Left ventricle myocardium inferior (tissue), 1 donor: Measurements from ENCODE around the gene GPC6. TPM values are rescaled to one million over a fixed set of nuclear protein-coding genes. Genes with fewer than 3 reads are reported as not detected.

ENCODE experiments used
- DNase-seq: peaks from one replicate; pipeline ENCODE4 v3.0.0-alpha.2; 2020
- H3K27ac ChIP-seq: fragments of 200-600 bp; replicated peaks from 2 replicates; pipeline ENCODE4 v1.8.0; 2021
- H3K27me3 ChIP-seq: fragments of 200-600 bp; 2 replicates; pipeline ENCODE4 v1.8.0; 2021; ENCODE audit warnings: low read depth
- H3K36me3 ChIP-seq: fragments of 200-600 bp; 2 replicates; pipeline ENCODE4 v1.8.0; 2021
- H3K4me1 ChIP-seq: fragments of 200-600 bp; 2 replicates; pipeline ENCODE4 v1.8.0; 2021
- H3K4me3 ChIP-seq: fragments of 200-600 bp; 2 replicates; pipeline ENCODE4 v1.8.0; 2021; ENCODE audit warnings: mild to moderate bottlenecking, moderate library complexity
- H3K9me3 ChIP-seq: fragments of 200-600 bp; replicated peaks from 2 replicates; pipeline ENCODE4 v1.8.0; 2021
- CTCF ChIP-seq: fragments of 200-600 bp; IDR thresholded peaks from 2 replicates; pipeline ENCODE4 v1.8.0; 2021; ENCODE audit warnings: antibody characterized with exemption, mild to moderate bottlenecking, borderline replicate concordance
- intact Hi-C: fragments of 100-400 bp; cut with micrococcal nuclease; formaldehyde crosslinking; loops from one replicate; pipeline ENCODE4 v1.11.0; 2022
- total RNA-seq: library from RNA; stranded (reverse); fragmentation: NEBNext Ultra II Directional; extraction: Animal tissue kit (Norgen Biotek cat#: 25700); gene quantifications from one replicate; pipeline ENCODE4 v1.2.1, GENCODE V29; 2021
- donor health status: DM: no; HTN: yes; CAD: no; lungs with severe emphysema.

The GPC6 gene
- total RNA-seq, 1 donor from 2014 or later = 1.8 TPM

- intact Hi-C loops = no loop called here
- no peaks in the 10 kb centered on the region for H3K4me1 ChIP-seq
- no peak for TF ChIP-seq CTCF
- no peaks in the 10 kb centered on the region for H3K27me3 ChIP-seq
- no peaks in the 10 kb centered on the region for H3K9me3 ChIP-seq
- H3K36me3 ChIP-seq = no peaks in the 10 kb centered on the region
- H3K4me3 ChIP-seq = no peak overlapping the region
- DNase-seq = no peak
- no peak overlapping the region for H3K27ac ChIP-seq
These were observed 573.7 kb downstream of the GPC6 start for GRCh38 chr13:93800342-93800741.

GRCh38 chr13:93805736-93806135 lies 579.1 kb downstream of the GPC6 start:
- no peak overlapping the region for H3K27ac ChIP-seq
- DNase-seq = no peak
- TF ChIP-seq CTCF = no peak
- no peak overlapping the region for H3K4me3 ChIP-seq
- no peaks in the 10 kb centered on the region for H3K9me3 ChIP-seq
- no peaks in the 10 kb centered on the region for H3K27me3 ChIP-seq
- no peaks in the 10 kb centered on the region for H3K36me3 ChIP-seq
- intact Hi-C loops = no loop called here
- H3K4me1 ChIP-seq = no peaks in the 10 kb centered on the region

- Histone ChIP-seq H3K27ac (no peak overlapping the region), H3K4me1 (no peaks in the 10 kb centered on the region), H3K27me3 (no peaks in the 10 kb centered on the region), H3K36me3 (no peaks in the 10 kb centered on the region), H3K4me3 (no peak overlapping the region), H3K9me3 (no peaks in the 10 kb centered on the region)
- no peak for DNase-seq
- no peak for TF ChIP-seq CTCF
- intact Hi-C loops = no loop called here
These were observed 580.3 kb downstream of the GPC6 start for GRCh38 chr13:93806861-93807260.

- H3K27ac ChIP-seq = no peak overlapping the region
- no peak overlapping the region for H3K4me3 ChIP-seq
- intact Hi-C loops = no loop called here
- TF ChIP-seq CTCF = no peak
- no peaks in the 10 kb centered on the region for H3K36me3 ChIP-seq
- no peaks in the 10 kb centered on the region for H3K27me3 ChIP-seq
- no peaks in the 10 kb centered on the region for H3K4me1 ChIP-seq
- no peaks in the 10 kb centered on the region for H3K9me3 ChIP-seq
- no peak for DNase-seq
These were observed 583.7 kb downstream of the GPC6 start for GRCh38 chr13:93810264-93810663.

DNA sequence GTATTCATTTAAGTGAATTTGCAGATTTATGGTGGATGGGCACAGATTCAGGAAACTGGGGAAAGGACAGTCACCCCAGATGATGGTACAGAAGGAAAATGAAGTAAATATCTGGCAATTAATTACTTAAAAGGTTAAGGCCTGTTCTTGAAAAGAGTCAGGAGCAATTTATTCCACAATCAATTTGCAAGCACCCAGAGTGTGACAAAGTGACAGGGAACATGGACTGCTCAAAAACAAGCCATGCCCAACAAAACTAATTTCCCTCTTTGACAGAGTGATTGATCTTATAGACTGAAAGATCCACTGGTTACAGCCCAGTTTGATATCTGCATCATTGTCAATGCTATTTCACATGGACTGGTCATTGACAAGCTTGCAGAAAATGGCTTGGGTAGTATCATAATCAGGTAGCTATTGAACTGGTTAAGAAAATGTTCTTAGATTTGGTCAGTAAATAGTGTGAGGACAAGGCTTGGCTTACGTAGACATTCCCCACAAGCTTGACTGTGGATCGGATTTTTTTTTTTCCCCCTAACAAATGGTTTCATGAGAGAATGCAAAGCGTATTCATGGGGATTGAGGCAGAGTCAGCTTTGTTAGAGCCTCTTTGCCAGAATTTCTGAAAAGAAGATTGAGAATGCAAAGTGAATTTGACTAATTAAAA lies 584.6 kb downstream of the GPC6 start:
- intact Hi-C loops = no loop called here
- Histone ChIP-seq H3K4me3 (no peak overlapping the region), H3K36me3 (no peaks in the 10 kb centered on the region), H3K9me3 (no peaks in the 10 kb centered on the region), H3K27ac (no peak overlapping the region), H3K4me1 (no peaks in the 10 kb centered on the region), H3K27me3 (no peaks in the 10 kb centered on the region)
- DNase-seq = no peak
- TF ChIP-seq CTCF = no peak

DNA sequence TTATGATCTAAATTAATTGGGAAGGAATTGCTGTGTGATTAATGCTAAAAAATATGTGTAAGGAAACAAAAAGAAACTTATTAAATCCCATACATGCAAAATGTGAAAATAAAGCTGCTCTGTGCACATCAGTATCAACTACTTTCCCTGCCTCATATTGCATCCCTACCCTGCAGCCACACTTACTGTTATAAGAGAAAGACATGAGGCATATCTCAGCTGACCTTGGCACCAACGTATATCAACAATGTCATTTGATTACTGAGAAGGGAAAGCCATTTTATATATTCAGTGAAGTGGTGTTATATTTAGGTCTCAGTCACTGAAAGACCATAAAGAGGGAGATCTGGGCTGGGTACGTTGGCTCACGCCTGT lies 585.1 kb downstream of the GPC6 start:
- no peak for TF ChIP-seq CTCF
- Histone ChIP-seq H3K4me3 (no peak overlapping the region), H3K36me3 (no peaks in the 10 kb centered on the region), H3K27ac (no peak overlapping the region), H3K27me3 (no peaks in the 10 kb centered on the region), H3K4me1 (no peaks in the 10 kb centered on the region), H3K9me3 (no peaks in the 10 kb centered on the region)
- DNase-seq = no peak
- intact Hi-C loops = no loop called here
